ENCODE data around the gene IPO13.
A peak's percentile ranks its signal among the peaks of the same experiment; 100 is the strongest.

Gene IPO13

GRCh38 chr1:43949678-43950077 lies 2.9 kb downstream of the IPO13 start:
- DNase-seq (ENCODE audit: low read depth), result no peak

DNA sequence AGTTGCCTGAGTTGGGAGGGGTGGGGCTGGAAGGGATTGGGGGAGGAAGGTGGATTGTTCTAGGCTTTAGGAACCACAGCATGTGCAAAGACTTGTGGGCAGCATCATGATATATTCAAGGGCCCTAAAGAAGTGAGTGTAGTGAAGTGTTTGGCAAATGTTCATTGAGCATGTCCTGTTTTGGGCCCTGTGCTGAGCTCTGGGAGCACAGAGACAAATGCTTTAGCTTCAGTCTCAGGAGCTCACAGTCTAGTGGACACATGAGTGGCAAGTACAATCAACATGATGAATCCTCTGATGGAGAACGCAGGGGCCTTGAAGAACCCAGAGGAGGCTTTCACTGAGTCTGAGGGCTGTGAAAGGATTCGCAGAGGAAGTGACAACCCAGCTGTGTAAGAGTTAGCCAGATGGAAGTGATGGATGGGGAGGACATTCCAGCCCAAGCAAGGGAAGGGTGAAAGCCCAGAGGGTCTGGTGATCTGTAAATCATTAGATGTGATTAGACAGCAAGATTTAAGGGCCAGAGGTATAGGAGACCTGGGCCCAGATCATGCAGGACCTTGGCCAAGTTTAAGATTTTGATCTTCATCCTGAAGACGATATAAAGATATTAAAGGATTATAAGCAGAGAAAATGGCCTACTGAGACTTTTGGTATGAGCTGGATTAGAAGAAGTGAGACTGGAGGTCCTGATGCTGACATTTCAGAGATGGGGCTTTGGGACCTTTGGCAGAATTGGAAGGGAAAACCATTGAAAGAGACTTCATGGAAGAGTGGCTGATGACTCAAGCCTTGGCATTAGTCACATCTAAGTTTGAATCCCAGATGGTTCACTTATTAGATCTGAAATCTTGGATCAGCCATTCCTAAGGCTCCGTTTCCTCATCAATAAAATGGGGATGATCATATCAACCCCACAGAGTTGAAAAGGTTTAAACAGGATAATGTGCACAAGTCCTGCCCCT lies 4.6 kb downstream of the IPO13 start:
- no peak for DNase-seq (ENCODE audit: low read depth)

GRCh38 chr1:43952731-43953346 lies 6.1 kb downstream of the IPO13 start:
- DNase-seq (ENCODE audit: low read depth), result no peak

DNA sequence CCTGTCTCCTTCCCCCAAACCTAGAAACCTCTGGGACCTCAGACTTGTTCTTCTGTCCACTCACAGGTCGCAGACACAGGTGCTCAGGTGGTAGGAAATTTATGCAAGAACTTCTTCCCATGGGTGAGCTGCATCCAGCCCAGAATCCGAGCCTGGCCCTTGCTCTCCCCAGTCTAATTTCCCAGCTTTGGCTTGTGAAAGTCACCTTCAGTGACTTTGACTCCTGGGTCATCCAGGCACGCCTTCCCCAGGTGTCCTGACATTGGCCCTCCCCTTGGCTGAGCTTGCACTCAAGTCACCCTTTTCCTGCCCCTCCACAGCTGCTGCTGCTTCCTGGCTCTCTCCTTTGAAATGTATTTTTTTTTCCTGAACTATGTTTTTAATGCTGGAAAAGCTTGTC lies 6.6 kb downstream of the IPO13 start:
- DNase-seq (ENCODE audit: low read depth), result no peak

DNA sequence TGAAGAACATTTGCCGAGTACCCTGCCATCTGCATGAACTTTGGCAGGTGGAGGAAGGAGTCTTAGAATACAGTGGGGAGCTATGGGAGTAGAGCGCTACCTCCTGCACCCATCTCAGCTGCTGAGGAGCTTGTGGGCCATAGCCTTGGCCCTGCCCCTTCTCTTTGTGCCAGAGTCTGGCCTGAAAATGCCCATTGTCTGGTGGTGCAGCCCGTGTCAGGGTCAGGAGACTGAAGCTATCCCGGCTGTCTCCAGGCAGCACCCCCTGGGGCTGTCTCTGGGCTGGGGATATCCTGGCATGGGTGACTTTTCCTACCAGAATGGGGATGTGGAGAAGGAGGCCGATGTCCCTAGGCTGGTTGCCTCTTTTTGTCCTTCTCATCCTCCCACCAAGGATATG lies 7.3 kb downstream of the IPO13 start:
- DNase-seq (ENCODE audit: low read depth), result no peak

DNA sequence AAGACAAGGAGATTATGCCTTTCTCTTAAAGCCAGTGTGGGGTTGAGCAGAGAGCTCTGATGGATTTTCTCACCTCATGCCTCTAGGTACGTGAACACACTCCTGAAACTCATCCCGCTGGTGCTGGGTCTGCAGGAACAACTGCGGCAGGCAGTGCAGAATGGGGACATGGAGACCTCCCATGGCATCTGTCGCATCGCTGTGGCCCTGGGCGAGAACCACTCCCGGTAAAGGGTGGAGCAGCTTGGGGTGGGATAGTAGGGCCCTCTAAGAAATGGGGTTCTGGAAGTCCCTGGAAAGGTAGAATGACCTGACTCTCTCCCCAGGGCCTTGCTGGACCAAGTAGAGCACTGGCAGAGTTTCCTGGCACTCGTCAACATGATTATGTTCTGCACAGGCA lies 9.5 kb downstream of the IPO13 start:
- DNase-seq (ENCODE audit: low read depth), result no peak

DNA sequence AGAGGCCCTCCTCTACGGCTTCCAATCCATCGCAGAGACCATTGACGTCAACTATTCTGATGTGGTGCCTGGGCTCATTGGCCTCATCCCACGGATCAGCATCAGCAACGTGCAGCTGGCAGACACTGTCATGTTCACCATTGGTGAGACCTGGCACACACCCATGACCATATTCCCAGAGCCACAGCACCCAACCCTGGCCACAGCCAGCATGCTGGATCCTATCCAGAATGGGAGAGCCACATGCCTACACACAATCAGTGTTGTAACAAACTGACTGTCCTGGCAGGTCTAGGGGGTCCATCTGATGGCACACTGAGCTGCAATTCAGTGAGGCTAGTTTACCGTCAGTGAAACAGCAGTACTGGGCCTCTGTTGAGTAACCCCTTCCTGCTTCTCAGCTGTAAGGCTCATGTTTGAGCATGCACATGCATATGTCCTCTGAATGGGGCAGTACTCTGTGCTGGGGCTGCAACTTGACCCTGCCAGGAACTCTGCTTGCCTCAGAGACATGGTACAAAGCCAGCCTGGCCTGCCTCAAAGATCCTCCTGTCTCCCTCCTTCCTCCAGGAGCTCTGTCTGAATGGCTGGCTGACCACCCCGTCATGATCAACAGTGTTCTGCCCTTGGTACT lies 10.8 kb downstream of the IPO13 start:
- no peak for DNase-seq (ENCODE audit: low read depth)

- DNase-seq (ENCODE audit: low read depth), result no peak
Measured at GRCh38 chr1:43958351-43959255, 11.9 kb downstream of the IPO13 start.

- no peak for DNase-seq (ENCODE audit: low read depth)
Measured at GRCh38 chr1:43960798-43961197, 14.0 kb downstream of the IPO13 start.

DNA sequence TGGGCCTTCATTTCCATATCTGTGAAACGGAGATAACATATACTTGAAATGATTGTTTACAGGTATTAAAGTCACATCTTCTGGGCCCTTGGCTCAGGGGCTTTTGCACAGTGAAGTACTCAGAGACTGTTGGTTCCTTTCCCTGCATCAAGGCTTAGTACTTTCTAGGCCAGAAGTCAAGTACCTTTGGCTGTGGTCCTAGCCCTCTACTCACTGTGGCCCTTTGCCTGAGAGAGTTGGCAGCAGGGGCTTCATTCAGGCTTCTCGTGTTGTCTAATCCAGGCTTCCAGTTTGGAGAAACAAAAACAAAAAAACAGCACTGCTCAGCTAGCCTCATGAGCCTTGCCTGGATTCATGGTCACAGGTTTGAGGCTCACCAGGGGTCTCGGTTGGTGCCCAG lies 14.9 kb downstream of the IPO13 start:
- no peak for DNase-seq (ENCODE audit: low read depth)

DNA sequence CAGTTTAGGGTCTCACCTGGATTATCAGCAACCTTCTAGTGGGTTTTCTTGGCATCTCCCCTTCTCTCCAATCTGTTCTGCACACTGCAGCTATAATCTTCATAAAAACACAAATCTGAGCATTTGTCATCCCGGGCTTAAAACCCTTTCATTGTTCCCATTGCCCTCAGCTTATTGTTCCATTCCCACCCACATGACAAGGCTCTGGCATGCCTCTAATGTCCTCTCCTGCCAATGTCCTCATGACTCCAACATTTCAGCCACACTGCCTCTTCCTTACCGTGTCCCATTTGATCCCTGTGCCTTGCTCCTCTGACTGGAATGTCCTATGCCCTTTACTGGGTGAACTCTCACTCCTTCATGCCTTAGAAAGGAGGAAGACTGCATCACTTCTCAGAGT lies 15.6 kb downstream of the IPO13 start:
- no peak for DNase-seq (ENCODE audit: low read depth)

DNA sequence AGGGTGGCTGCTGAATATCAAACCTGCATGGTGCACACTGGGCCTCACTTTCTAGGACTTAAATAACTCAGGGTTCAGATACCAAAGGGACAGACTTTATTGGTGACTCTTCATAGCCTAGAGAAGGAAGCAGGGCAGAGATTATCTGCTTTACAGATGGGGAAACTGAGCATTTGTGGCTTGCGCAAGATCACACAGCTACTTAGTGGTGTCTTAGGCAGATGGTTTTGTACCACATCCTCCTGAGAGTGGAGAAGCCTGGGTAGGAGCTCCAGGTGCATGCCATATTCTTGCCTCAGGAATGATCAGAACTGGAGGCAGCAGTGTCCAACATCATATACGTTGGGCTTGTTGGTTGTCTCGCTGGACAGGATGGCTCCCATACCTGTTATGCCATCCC lies 16.3 kb downstream of the IPO13 start:
- DNase-seq (ENCODE audit: low read depth), result no peak

DNA sequence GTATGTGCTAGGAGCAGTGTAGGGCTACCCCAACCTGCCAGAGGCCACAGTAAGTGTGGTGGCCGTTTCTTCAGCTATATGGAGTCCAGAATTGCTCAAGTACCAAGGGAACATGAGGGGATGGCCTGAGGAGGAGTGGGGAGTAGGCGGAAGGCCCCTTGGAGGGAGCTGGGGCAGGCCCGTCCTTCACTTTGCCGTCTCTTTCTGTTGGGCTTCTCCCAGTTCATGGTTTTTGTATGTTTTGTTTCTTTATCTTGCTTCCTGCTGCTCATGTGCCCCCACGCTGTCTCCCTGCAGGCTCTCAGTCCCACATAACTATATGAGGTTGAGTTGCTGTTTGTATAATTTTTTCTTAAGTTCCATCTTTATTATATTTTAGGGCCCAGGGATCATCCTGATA lies 17.1 kb downstream of the IPO13 start:
- no peak for DNase-seq (ENCODE audit: low read depth)

DNA sequence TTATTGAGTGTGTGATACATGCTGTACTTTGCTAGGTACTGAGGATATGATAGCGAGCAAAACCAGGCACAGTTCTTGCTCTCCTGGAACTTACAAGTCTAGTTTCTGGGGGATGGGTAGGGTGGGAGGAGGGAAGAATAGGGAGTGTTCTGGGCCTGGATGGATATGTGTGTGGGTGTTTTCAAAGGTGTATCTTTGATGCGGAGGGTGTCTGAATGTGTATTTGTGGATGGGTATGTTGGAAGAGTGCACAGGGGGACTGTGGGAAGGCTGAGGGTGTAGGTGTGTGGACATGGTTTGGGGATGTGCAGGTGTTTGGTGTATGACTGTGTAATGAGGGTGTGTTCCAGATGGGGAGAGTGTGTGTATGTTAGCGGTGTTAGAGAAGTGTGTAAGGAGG lies 18.6 kb downstream of the IPO13 start:
- no peak for DNase-seq (ENCODE audit: low read depth)

DNA sequence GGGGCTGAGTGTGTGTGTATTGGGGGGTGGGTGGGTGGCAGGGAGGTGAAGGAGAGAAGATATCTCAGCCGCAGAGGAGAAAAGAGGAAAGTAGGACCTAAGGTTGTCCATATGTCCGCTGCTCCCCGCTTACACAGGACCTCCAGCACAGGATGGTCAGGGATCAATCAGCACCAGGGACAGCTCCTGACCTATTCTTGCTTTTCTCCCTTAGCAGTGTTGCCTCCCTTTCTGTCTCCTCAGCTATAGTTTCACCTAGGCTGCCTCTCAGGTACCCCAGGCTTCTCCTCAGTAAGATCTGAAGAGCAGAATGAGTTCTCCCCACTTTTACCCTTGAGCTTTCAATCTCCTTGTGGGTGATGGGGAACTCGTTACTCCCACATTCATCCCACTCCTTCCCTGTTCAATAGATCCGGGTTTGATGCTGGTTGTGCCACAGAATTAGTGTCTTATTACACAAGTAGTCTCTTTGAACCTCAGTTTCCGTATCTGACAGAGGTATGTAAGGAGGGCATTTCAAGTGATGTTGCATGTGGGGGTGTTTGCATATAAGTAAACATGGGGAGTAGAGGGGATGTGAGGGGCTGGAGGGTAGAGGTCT lies 21.7 kb downstream of the IPO13 start:
- DNase-seq (ENCODE audit: low read depth), result no peak

DNA sequence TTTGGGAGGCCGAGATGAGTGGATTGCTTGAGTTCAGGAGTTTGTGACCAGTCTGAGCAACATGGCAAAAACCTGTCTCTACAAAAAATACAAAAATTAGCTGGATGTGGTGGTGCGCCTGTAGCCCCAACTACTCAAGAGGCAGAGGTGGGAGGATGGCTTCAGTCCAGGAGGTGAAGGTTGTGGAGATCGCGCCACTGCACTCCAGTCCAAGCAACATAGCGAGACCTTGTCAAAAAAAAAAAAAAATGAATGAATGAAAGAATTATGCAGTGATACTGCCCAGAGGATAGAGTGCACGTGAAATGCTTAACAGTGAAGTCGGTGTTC lies 22.6 kb downstream of the IPO13 start:
- DNase-seq (ENCODE audit: low read depth), result no peak

GRCh38 chr1:43969746-43970466 lies 23.2 kb downstream of the IPO13 start, which contains the start of gene DPH2:
DPH2 (plus strand) TSS chr1:43970010; CDS start chr1:43970176, 166 bp downstream.
- DNase-seq (ENCODE audit: low read depth), result peak; percentile 90

DNA sequence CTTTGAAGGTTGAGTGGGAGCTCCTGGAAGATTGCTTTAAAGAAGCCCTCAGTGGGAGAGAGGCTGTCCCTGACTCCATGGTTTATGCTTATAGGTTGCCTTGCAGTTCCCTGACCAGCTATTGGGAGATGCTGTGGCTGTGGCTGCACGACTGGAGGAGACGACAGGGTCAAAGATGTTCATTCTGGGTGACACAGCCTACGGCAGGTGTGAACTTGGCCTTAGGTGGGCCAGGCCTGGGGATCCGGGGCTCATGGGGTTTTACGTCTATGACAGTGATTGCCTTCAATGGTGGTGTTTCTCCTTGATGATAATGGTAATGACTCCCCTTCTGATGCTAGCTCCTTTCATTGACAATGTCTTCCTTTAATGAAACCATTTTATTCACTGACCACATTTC lies 23.8 kb downstream of the IPO13 start:
- DNase-seq (ENCODE audit: low read depth), result no peak

DNA sequence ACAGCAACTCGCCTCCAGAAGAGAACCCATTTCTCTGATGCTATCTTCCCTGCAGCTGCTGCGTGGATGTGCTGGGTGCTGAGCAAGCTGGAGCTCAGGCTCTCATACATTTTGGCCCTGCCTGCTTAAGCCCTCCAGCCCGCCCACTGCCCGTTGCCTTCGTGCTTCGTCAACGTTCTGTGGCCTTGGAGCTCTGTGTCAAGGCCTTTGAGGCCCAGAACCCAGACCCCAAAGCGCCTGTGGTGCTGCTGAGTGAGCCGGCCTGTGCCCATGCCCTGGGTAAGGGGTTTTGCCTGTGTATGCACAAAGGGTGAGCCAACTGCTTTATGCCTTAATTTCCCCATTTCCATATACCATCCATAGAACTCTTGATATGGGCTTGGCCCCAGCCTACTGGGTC lies 24.2 kb downstream of the IPO13 start:
- DNase-seq (ENCODE audit: low read depth), result no peak

GRCh38 chr1:43971336-43971980 lies 24.7 kb downstream of the IPO13 start:
- no peak for DNase-seq (ENCODE audit: low read depth)

All from stimulated activated CD8-positive, alpha-beta memory T cell treated with anti-CD3 and anti-CD28 coated beads, Interleukin-12 subunit alpha, Interleukin-12 subunit beta, amount 100 ng/mL, for 4 hours (primary cell).